ENCODE results near the gene RAE1.

Gene RAE1, protein sequence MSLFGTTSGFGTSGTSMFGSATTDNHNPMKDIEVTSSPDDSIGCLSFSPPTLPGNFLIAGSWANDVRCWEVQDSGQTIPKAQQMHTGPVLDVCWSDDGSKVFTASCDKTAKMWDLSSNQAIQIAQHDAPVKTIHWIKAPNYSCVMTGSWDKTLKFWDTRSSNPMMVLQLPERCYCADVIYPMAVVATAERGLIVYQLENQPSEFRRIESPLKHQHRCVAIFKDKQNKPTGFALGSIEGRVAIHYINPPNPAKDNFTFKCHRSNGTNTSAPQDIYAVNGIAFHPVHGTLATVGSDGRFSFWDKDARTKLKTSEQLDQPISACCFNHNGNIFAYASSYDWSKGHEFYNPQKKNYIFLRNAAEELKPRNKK

GRCh38 chr20:57351042-57351783 lies at the start of gene RAE1:
RAE1 (plus strand) TSS chr20:57351255; CDS start chr20:57354039, 2,784 bp downstream.
- H3K9me3 Mint-ChIP-seq = no peaks in the 10 kb centered on the region
- H3K27ac Mint-ChIP-seq = peak within 1 kb of the TSS; percentile 86

DNA sequence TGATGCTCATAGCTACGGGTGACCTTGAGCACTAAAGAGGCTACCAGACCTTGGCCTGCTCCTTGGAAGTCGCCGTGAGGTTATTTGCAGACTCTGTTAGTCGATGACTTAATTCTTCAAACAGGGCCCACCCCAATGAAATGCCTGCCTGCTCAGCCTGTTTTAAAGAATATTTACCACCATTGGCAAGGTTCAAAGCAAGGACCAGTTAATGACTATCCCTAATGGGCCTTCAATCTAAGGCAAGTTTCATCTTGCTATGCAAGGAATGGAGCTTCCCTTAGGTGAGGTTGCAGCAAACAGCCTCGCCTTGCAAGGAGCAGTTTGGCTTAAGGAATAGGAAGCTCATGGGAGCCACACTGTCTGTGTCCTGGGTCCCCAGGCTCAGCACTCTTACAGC lies 44.3 kb upstream of the RAE1 start:
- ATAC-seq (ENCODE audit: low read depth) = no peak
- H3K4me1 Mint-ChIP-seq = no peaks in the 10 kb centered on the region
- H3K4me3 Mint-ChIP-seq = no peak overlapping the region
- peaks cover 2% of the 10 kb centered on the region for H3K9me3 Mint-ChIP-seq
- DNase-seq (ENCODE audit: low spot score in 2 of 2) = no peak
- H3K36me3 Mint-ChIP-seq = peaks cover 1% of the 10 kb centered on the region
- peaks cover 17% of the 10 kb centered on the region for H3K27me3 Mint-ChIP-seq
- no peak overlapping the region for H3K27ac Mint-ChIP-seq

More at GRCh38 chr20:57351042-57351783, at the start of gene RAE1:
- Mint-ChIP-seq H3K4me3 (peak within 1 kb of the TSS; percentile 89), H3K27me3 (peaks cover 6% of the 10 kb centered on the region), H3K4me1 (peaks cover 12% of the 10 kb centered on the region), H3K36me3 (peaks cover 9% of the 10 kb centered on the region)
- DNase-seq (ENCODE audit: low spot score in 2 of 2) = peak; percentile 71 to 78
- ATAC-seq (ENCODE audit: low read depth) = peak; percentile 91

- Mint-ChIP-seq H3K4me1 (no peaks in the 10 kb centered on the region), H3K36me3 (no peaks in the 10 kb centered on the region), H3K27ac (no peak overlapping the region), H3K9me3 (no peaks in the 10 kb centered on the region), H3K27me3 (peaks cover 13% of the 10 kb centered on the region), H3K4me3 (no peak overlapping the region)
- DNase-seq (ENCODE audit: low spot score in 2 of 2) (no peak), ATAC-seq (ENCODE audit: low read depth) (no peak)
These were observed 42.4 kb upstream of the RAE1 start for GRCh38 chr20:57308451-57309271.

DNA sequence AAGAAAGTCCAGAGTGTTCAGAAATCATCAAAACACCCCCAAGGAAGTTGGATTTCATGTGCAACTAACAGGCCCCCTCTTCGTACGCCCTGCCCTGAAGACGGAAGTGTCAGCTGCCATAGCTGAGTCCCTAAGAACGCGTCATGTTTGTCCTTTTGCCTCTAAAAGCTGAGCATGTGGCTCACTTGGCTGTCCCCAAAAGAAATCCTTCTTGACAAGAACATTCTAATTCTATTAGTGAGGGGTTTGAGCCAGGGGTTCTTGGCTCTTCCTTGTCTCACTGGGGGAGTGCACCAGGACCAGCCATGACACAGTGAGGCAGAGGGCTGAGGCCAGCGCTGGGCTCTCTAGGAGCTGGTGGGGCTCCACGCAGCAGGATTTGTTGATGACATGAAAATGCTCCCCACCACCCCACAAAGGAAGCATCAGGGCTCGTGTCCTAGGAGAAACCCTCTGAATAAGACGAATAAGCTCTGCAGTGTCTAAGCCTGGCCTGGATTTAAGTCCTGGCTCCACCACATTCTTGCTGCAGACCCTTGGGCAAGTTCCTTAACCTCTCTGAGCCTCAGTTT lies 41.4 kb upstream of the RAE1 start:
- ATAC-seq (ENCODE audit: low read depth) (no peak), DNase-seq (ENCODE audit: low spot score in 2 of 2) (no peak)
- Mint-ChIP-seq H3K9me3 (no peaks in the 10 kb centered on the region), H3K4me1 (no peaks in the 10 kb centered on the region), H3K27ac (no peak overlapping the region), H3K36me3 (no peaks in the 10 kb centered on the region), H3K27me3 (peaks cover 12% of the 10 kb centered on the region), H3K4me3 (no peak overlapping the region)

DNA sequence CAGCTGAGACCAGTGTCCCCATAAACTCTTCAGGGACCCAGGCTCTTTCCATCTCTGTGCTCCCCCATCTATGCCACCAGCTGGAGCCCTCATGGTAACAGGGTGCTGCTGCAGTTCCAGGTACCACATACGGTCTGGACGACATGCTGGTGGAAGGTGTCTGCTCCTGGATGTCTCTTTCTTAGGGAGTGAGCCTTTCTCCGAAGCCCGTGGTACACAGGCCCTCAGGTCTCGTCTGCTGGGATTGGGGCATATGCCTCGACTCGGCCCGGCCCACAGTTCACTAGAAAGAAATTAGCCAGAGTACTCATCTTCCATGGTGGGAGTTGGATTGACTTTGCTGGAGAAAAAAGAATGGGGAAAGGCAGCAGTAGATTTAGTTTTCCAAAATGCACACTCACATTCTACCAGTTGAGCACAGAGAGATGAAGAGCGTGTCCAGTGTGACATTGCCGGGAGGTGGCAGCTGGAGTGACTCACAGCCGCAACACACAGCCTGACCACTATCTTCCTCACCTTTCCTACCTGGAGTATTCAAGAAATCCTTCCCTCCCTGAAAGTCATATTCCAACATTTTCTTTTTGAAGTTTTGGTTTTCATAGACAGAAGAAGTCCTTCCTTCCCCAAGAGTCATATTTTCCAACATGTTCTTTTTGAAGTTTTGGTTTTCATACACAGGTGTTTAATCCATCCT lies 40.1 kb upstream of the RAE1 start:
- no peak overlapping the region for H3K4me3 Mint-ChIP-seq
- DNase-seq (ENCODE audit: low spot score in 2 of 2) (no peak), ATAC-seq (ENCODE audit: low read depth) (no peak)
- H3K27me3 Mint-ChIP-seq = peaks cover 12% of the 10 kb centered on the region
- no peak overlapping the region for H3K27ac Mint-ChIP-seq
- no peaks in the 10 kb centered on the region for H3K9me3 Mint-ChIP-seq
- H3K4me1 Mint-ChIP-seq = no peaks in the 10 kb centered on the region
- H3K36me3 Mint-ChIP-seq = no peaks in the 10 kb centered on the region

DNA sequence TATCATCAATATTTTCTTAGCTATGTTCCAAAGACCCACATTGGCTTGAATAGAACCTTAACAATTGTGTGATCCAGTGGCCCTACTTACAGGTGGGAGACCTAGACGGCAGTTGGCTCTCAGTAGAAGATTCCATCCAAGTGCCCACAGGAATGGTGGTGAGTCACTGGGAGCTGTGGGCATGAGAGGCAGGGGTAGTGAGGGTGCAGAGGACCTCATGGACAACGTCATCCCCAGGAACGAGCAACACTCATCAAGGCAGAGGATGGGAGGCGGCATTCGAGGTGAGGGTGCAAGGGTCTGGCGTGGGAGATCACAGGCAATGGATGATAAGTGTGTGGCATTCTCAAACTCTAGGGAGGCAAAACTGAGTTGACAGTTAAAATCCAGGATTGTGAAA lies 38.9 kb upstream of the RAE1 start:
- H3K36me3 Mint-ChIP-seq = no peaks in the 10 kb centered on the region
- ATAC-seq (ENCODE audit: low read depth) = no peak
- no peak overlapping the region for H3K27ac Mint-ChIP-seq
- H3K9me3 Mint-ChIP-seq = no peaks in the 10 kb centered on the region
- H3K27me3 Mint-ChIP-seq = peaks cover 10% of the 10 kb centered on the region
- DNase-seq (ENCODE audit: low spot score in 2 of 2) = no peak
- no peaks in the 10 kb centered on the region for H3K4me1 Mint-ChIP-seq
- H3K4me3 Mint-ChIP-seq = no peak overlapping the region

DNA sequence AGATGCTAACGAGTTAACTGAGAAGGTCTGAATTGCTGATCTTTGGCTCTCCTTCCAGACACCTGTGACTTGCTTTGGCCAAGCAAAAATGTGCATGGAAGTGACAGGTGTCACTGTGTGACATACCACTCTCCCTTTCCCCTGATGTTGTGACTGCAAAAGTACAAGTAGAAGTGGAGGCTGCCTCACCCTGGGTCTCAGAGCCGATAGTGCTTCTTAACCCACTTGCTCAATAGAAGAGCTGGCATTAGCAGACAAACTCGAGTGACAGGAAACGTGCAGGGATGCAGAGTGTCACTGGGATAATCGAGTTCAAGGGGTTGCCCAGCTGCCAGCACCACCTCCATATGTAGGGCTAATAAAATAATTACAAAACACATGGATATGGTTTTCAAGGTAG lies 37.8 kb upstream of the RAE1 start:
- no peak for DNase-seq (ENCODE audit: low spot score in 2 of 2)
- Mint-ChIP-seq H3K9me3 (no peaks in the 10 kb centered on the region), H3K27me3 (peaks cover 9% of the 10 kb centered on the region), H3K4me1 (no peaks in the 10 kb centered on the region), H3K36me3 (no peaks in the 10 kb centered on the region), H3K4me3 (no peak overlapping the region), H3K27ac (no peak overlapping the region)
- ATAC-seq (ENCODE audit: low read depth) = no peak

- H3K36me3 Mint-ChIP-seq = no peaks in the 10 kb centered on the region
- no peak for ATAC-seq (ENCODE audit: low read depth)
- H3K27me3 Mint-ChIP-seq = peaks cover 14% of the 10 kb centered on the region
- DNase-seq (ENCODE audit: low spot score in 2 of 2) = no peak
- no peak overlapping the region for H3K4me3 Mint-ChIP-seq
- H3K27ac Mint-ChIP-seq = no peak overlapping the region
- no peaks in the 10 kb centered on the region for H3K4me1 Mint-ChIP-seq
- no peaks in the 10 kb centered on the region for H3K9me3 Mint-ChIP-seq
These were observed 37.1 kb upstream of the RAE1 start for GRCh38 chr20:57313951-57314350.

GRCh38 chr20:57315083-57315975 lies 35.7 kb upstream of the RAE1 start:
- H3K27me3 Mint-ChIP-seq = peaks cover 19% of the 10 kb centered on the region
- no peaks in the 10 kb centered on the region for H3K4me1 Mint-ChIP-seq

DNA sequence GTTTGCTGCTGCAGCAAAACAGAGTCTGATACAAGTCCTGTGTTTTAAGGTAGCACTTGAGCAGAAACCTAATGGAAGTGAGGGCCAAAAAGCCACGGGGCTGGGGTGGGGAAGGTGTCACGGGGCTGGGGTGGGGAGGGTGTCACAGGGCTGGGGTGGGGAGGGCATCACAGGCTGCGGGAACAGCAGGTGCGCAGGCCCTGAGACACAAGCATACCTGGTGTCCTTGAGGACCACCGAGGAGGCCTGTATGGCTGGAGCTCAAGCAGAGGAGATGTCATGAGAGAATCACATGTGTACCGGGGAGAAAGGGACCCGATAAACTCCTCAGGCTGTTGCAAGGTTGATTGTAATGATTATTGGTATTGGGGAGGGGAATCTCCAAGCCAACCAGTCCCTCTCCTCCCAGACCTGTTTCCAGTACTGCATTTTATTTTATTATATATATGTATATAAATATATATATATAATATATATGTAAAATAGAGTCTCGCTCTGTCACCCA lies 35.0 kb upstream of the RAE1 start:
- no peak overlapping the region for H3K27ac Mint-ChIP-seq
- ATAC-seq (ENCODE audit: low read depth) (no peak), DNase-seq (ENCODE audit: low spot score in 2 of 2) (no peak)

More at GRCh38 chr20:57315083-57315975, 35.7 kb upstream of the RAE1 start:
- H3K36me3 Mint-ChIP-seq = no peaks in the 10 kb centered on the region
- H3K27ac Mint-ChIP-seq = no peak overlapping the region
- DNase-seq (ENCODE audit: low spot score in 2 of 2) = no peak
- ATAC-seq (ENCODE audit: low read depth) = no peak
- H3K9me3 Mint-ChIP-seq = no peaks in the 10 kb centered on the region
- no peak overlapping the region for H3K4me3 Mint-ChIP-seq

DNA sequence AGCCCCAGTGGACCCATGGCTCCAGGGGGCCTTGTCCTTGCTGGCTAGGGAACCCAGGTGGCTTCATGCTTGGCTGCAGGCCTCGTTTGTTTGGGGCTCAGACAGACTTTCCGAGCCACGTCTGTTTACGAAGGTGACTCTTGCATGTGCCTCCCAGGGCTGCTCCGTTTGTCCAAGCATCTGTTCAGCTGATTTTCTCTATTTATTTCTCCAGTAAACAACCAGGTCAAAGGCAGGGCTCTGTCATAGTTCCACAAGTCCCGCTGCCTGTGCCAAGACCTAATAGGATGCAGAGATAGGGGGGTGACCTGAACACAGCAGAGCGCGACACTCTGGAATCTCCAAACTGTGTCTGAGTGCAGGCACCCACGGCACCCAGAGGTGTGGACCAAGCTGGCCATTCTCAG lies 34.3 kb upstream of the RAE1 start:
- Mint-ChIP-seq H3K27ac (no peak overlapping the region), H3K27me3 (peaks cover 24% of the 10 kb centered on the region), H3K36me3 (no peaks in the 10 kb centered on the region), H3K9me3 (no peaks in the 10 kb centered on the region), H3K4me1 (no peaks in the 10 kb centered on the region), H3K4me3 (no peak overlapping the region)
- DNase-seq (ENCODE audit: low spot score in 2 of 2) = no peak
- no peak for ATAC-seq (ENCODE audit: low read depth)

More for the DNA sequence above, 35.0 kb upstream of the RAE1 start:
- H3K27me3 Mint-ChIP-seq = peaks cover 20% of the 10 kb centered on the region
- no peak overlapping the region for H3K4me3 Mint-ChIP-seq
- no peaks in the 10 kb centered on the region for H3K9me3 Mint-ChIP-seq
- no peaks in the 10 kb centered on the region for H3K4me1 Mint-ChIP-seq
- H3K36me3 Mint-ChIP-seq = no peaks in the 10 kb centered on the region

DNA sequence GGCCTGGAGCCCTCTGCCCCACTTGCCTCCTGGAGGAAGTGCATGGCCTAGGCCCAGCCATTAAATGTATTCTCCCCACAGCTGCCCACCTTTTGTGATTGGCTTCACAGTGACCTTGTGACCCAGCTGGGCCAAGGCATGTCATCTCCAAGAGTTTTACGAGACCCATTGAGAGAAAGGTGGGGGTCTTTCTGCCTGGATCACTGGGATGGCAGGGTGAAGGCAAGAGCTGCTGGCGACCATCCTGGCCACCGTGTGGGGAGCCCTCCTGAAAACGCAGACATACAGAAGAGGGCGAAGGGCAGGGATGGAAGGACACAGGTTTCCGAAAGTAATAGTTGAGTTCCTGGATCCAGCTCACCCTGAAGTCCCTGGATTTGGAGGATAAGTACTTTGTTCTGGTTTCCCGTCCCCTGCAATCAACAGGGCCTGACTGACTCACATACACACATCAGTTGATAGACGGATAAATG lies 33.7 kb upstream of the RAE1 start:
- DNase-seq (ENCODE audit: low spot score in 2 of 2) = no peak
- Mint-ChIP-seq H3K4me3 (no peak overlapping the region), H3K27ac (no peak overlapping the region)

More for the DNA sequence above, 33.7 kb upstream of the RAE1 start:
- Mint-ChIP-seq H3K9me3 (no peaks in the 10 kb centered on the region), H3K4me1 (no peaks in the 10 kb centered on the region), H3K36me3 (no peaks in the 10 kb centered on the region), H3K27me3 (peaks cover 27% of the 10 kb centered on the region)
- ATAC-seq (ENCODE audit: low read depth) = no peak
